PC-9 (cell line): ENCODE results near the gene CCDC146.

ENCODE experiments used
- CTCF ChIP-seq: fragments of 200-600 bp; sonication (generic); conservative IDR thresholded peaks from 2 replicates; pipeline ENCODE4 v1.6.1; 2017; ENCODE audit warnings: mixed run types, antibody characterized with exemption, mild to moderate bottlenecking, moderate library complexity
- EZH2 ChIP-seq: fragments of 200-600 bp; sonication (generic); IDR thresholded peaks from 2 replicates; pipeline ENCODE4 v1.8.0; 2017; ENCODE audit warnings: antibody characterized with exemption, low read depth

- TF ChIP-seq CTCF (no peak), EZH2 (no peak)
Observed at GRCh38 chr7:77209479-77210139, 87.2 kb downstream of the CCDC146 start.
